HepG2 (cell line): ENCODE measurements around the gene TBX15.

ENCODE experiments used
- EED ChIP-seq: sonication (generic); formaldehyde crosslinking; IDR thresholded peaks from 2 replicates; pipeline ENCODE4 v1.5.0; 2020; ENCODE audit warnings: mild to moderate bottlenecking, missing genetic modification reagents
- EP300 ChIP-seq, 3 experiments: sonication (generic) in 1 of 3; formaldehyde crosslinking in 1 of 3; IDR thresholded peaks; 2 replicates each; pipeline versions ENCODE4 v1.5.1 to v1.6.1; 2011 to 2020; ENCODE audit warnings: low read depth in 2 of 3, low read length in 2 of 3, borderline replicate concordance in 1 of 3, improper control_type of control experiment in 1 of 3, mild to moderate bottlenecking in 1 of 3, missing genetic modification reagents in 1 of 3, moderate library complexity in 1 of 3
- GABPB1 ChIP-seq: IDR thresholded peaks from 2 replicates; pipeline ENCODE4 v1.6.1; 2016; ENCODE audit warnings: mild to moderate bottlenecking, missing genetic modification reagents, moderate library complexity, missing compliant biosample characterization
- JUND ChIP-seq: sonication (generic); formaldehyde crosslinking; IDR thresholded peaks from 2 replicates; pipeline ENCODE4 v1.8.0; 2022; ENCODE audit warnings: mild to moderate bottlenecking, missing genetic modification reagents
- MAX ChIP-seq: IDR thresholded peaks from 2 replicates; pipeline ENCODE4 v1.6.1; 2012; ENCODE audit warnings: inconsistent platforms
- POLR2A ChIP-seq, 2 experiments: IDR thresholded peaks; 2 replicates each; pipeline ENCODE4 v1.6.1; 2011; ENCODE audit warnings: low read depth in 2 of 2, low read length in 2 of 2, mild to moderate bottlenecking in 1 of 2, moderate library complexity in 1 of 2; ENCODE audit not compliant: insufficient read depth in 1 of 2
- REST ChIP-seq, 2 experiments: IDR thresholded peaks; 2 replicates each; pipeline ENCODE4 v1.6.1; 2011 to 2012; ENCODE audit warnings: low read length in 2 of 2, borderline replicate concordance in 1 of 2, low read depth in 1 of 2, mild to moderate bottlenecking in 1 of 2, moderate library complexity in 1 of 2
- SOX6 ChIP-seq, 2 experiments: fragments of 450-650 bp in 1 of 2; sonication (generic) in 1 of 2; formaldehyde crosslinking in 1 of 2; IDR thresholded peaks; 2 replicates each; pipeline versions ENCODE4 v1.4.0 to v1.6.1; 2017 to 2020; ENCODE audit warnings: antibody characterized with exemption in 1 of 2, mild to moderate bottlenecking in 1 of 2, missing genetic modification reagents in 1 of 2
- SP140L ChIP-seq: sonication (generic); formaldehyde crosslinking; IDR thresholded peaks from 2 replicates; pipeline ENCODE4 v1.4.0; 2020; ENCODE audit warnings: missing genetic modification reagents, borderline replicate concordance
- USF2 ChIP-seq, 2 experiments: sonication (generic) in 1 of 2; formaldehyde crosslinking in 1 of 2; IDR thresholded peaks; 2 replicates each; pipeline versions ENCODE4 v1.5.1 to v1.6.1; 2011 to 2020; ENCODE audit warnings: borderline replicate concordance in 1 of 2, low read depth in 1 of 2, low read length in 1 of 2, mild to moderate bottlenecking in 1 of 2, missing genetic modification reagents in 1 of 2, moderate library complexity in 1 of 2
- ZNF747 ChIP-seq: sonication (generic); formaldehyde crosslinking; IDR thresholded peaks from 2 replicates; pipeline ENCODE4 v1.8.1; 2023; ENCODE audit warnings: missing genetic modification reagents, mild to moderate bottlenecking, borderline replicate concordance
- ZNF780A ChIP-seq: sonication (generic); formaldehyde crosslinking; IDR thresholded peaks from 2 replicates; pipeline ENCODE4 v1.8.0; 2022; ENCODE audit warnings: mild to moderate bottlenecking, missing genetic modification reagents, moderate library complexity
- TF ChIP-seq, protein P1 (sequence below), 2 experiments: fragments of 450-650 bp in 1 of 2; sonication (generic) in 1 of 2; formaldehyde crosslinking; IDR thresholded peaks; 2 replicates each; pipeline versions ENCODE4 v1.5.0 to v1.8.0; 2020 to 2022; ENCODE audit warnings: mild to moderate bottlenecking in 1 of 2, missing genetic modification reagents in 1 of 2

GRCh38 chr1:118911571-118911970, 76.6 kb downstream of the TBX15 start:
- TF ChIP-seq EP300 (IDR thresholded peaks at IDR 0.05; ENCODE audit: low read depth in 2 of 2, low read length in 2 of 2) = no peak
- no peak for TF ChIP-seq EP300 (CRISPR knock-in tag; IDR thresholded peaks at IDR 0.05; ENCODE audit: borderline replicate concordance)
- TF ChIP-seq EED (CRISPR knock-in tag) = no peak
- no peak for TF ChIP-seq USF2 (IDR thresholded peaks at IDR 0.05; ENCODE audit: low read depth, low read length)
- TF ChIP-seq USF2 (CRISPR knock-in tag; IDR thresholded peaks at IDR 0.05; ENCODE audit: borderline replicate concordance) = no peak
- no peak for TF ChIP-seq MAX
- no peak for TF ChIP-seq ZNF747 (CRISPR knock-in tag)
- no peak for TF ChIP-seq SP140L
- no peak for TF ChIP-seq ZNF780A (CRISPR knock-in tag)
- TF ChIP-seq REST (IDR thresholded peaks at IDR 0.05; ENCODE audit: borderline replicate concordance in 1 of 2, low read depth in 1 of 2, low read length in 2 of 2) = no peak
- TF ChIP-seq SOX6 (IDR thresholded peaks at IDR 0.05) = no peak
- no peak for TF ChIP-seq SOX6 (CRISPR knock-in tag; IDR thresholded peaks at IDR 0.05)
- TF ChIP-seq GABPB1 (CRISPR knock-in tag) = no peak
- TF ChIP-seq, protein P1, sequence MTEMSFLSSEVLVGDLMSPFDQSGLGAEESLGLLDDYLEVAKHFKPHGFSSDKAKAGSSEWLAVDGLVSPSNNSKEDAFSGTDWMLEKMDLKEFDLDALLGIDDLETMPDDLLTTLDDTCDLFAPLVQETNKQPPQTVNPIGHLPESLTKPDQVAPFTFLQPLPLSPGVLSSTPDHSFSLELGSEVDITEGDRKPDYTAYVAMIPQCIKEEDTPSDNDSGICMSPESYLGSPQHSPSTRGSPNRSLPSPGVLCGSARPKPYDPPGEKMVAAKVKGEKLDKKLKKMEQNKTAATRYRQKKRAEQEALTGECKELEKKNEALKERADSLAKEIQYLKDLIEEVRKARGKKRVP (CRISPR knock-in tag; IDR thresholded peaks at IDR 0.05) = no peak
- no peak for TF ChIP-seq JUND (CRISPR knock-in tag)
- no peak for TF ChIP-seq POLR2A (IDR thresholded peaks at IDR 0.05; ENCODE audit: insufficient read depth in 1 of 2, low read depth in 2 of 2, low read length in 2 of 2)
